GM19468 (cell line): Measurements from ENCODE around the gene IGFBP2.

Source experiments
- ATAC-seq: cut with Tn5 transposase; IDR thresholded peaks from one replicate; pipeline ENCODE4 v1.9.1; 2021; ENCODE audit warnings: mild to moderate bottlenecking, moderate library complexity, moderate number of reproducible peaks; ENCODE audit not compliant: unreplicated experiment; ENCODE audit errors: extremely low read depth

The IGFBP2 gene

GRCh38 chr2:216615298-216616082, 17.7 kb upstream of the IGFBP2 start:
- no peak for ATAC-seq

GRCh38 chr2:216616083-216616678, 17.0 kb upstream of the IGFBP2 start:
- no peak for ATAC-seq

GRCh38 chr2:216617159-216617815, 15.9 kb upstream of the IGFBP2 start:
- ATAC-seq: no peak

GRCh38 chr2:216618785-216619184, 14.4 kb upstream of the IGFBP2 start:
- ATAC-seq: no peak

- ATAC-seq: no peak
Measured at GRCh38 chr2:216619411-216620393, 13.5 kb upstream of the IGFBP2 start.

GRCh38 chr2:216620786-216621185, 12.4 kb upstream of the IGFBP2 start:
- no peak for ATAC-seq

- ATAC-seq: no peak
Measured at GRCh38 chr2:216621292-216621691, 11.9 kb upstream of the IGFBP2 start.

- no peak for ATAC-seq
Measured at GRCh38 chr2:216622526-216622925, 10.7 kb upstream of the IGFBP2 start.

- no peak for ATAC-seq
Measured at GRCh38 chr2:216624251-216624650, 9.0 kb upstream of the IGFBP2 start.

- ATAC-seq: no peak
Measured at GRCh38 chr2:216626168-216626874, 6.9 kb upstream of the IGFBP2 start.

GRCh38 chr2:216626875-216627245, 6.4 kb upstream of the IGFBP2 start:
- ATAC-seq: no peak

- no peak for ATAC-seq
Measured at GRCh38 chr2:216629784-216630183, 3.4 kb upstream of the IGFBP2 start.

- no peak for ATAC-seq
Measured at GRCh38 chr2:216632346-216632951, 771 bp upstream of the IGFBP2 start.

- ATAC-seq: no peak
Measured at GRCh38 chr2:216633616-216634369, 573 bp downstream of the IGFBP2 start.

GRCh38 chr2:216634370-216635148, 1.3 kb downstream of the IGFBP2 start:
- no peak for ATAC-seq

GRCh38 chr2:216635171-216635570, 2.0 kb downstream of the IGFBP2 start:
- no peak for ATAC-seq

- no peak for ATAC-seq
Measured at GRCh38 chr2:216635701-216636550, 2.7 kb downstream of the IGFBP2 start.
